GM12865 (cell line): ENCODE results near the gene SCN5A.
"Not testable (repeated sequence)": the region's sequence is repeated elsewhere in the genome, so short reads cannot be mapped to it uniquely, and the experiment has no call there.

Experiments used
- DNase-seq: peaks from one replicate; pipeline ENCODE4 v3.0.0; 2010; ENCODE audit warnings: low read depth
- H3K4me3 ChIP-seq: 2 replicates; pipeline ENCODE4 v1.5.1; 2011; ENCODE audit warnings: mild to moderate bottlenecking, low read depth, low read length, control low read depth
- TF ChIP-seq, protein P1 (sequence below): IDR thresholded peaks from 2 replicates; pipeline ENCODE4 v1.5.1; 2011; ENCODE audit warnings: low read length, control low read depth, low read depth, inconsistent platforms; ENCODE audit not compliant: insufficient read depth; ENCODE audit errors: missing control alignments

Gene SCN5A

GRCh38 chr3:38573111-38573510 lies 76.4 kb downstream of the SCN5A start:
- TF ChIP-seq, protein P1, sequence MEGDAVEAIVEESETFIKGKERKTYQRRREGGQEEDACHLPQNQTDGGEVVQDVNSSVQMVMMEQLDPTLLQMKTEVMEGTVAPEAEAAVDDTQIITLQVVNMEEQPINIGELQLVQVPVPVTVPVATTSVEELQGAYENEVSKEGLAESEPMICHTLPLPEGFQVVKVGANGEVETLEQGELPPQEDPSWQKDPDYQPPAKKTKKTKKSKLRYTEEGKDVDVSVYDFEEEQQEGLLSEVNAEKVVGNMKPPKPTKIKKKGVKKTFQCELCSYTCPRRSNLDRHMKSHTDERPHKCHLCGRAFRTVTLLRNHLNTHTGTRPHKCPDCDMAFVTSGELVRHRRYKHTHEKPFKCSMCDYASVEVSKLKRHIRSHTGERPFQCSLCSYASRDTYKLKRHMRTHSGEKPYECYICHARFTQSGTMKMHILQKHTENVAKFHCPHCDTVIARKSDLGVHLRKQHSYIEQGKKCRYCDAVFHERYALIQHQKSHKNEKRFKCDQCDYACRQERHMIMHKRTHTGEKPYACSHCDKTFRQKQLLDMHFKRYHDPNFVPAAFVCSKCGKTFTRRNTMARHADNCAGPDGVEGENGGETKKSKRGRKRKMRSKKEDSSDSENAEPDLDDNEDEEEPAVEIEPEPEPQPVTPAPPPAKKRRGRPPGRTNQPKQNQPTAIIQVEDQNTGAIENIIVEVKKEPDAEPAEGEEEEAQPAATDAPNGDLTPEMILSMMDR: no peak
- H3K4me3 ChIP-seq: no peak overlapping the region

GRCh38 chr3:38567498-38567897 lies 82.0 kb downstream of the SCN5A start:
- TF ChIP-seq, protein P1: no peak
- no peak overlapping the region for H3K4me3 ChIP-seq
- no peak for DNase-seq

More at GRCh38 chr3:38573111-38573510, 76.4 kb downstream of the SCN5A start:
- DNase-seq: no peak

DNA sequence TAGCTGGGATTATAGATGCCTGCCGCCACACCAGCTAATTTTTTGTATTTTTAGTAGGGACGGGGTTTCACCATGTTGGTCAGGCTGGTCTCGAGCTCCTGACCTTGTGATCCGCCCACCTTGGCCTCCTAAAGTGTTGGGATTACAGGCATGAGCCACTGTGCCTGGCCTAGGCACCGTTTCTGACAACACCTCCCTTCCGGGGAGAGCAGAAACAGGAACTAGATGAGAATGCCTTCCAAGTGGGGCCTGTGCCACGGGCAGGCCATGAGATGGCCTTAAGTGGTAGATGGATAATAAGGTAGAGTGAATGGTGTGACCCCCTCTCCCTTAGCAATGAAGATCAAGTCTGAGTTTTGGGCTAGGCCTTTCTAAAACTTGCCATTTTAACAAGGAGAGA lies 82.7 kb downstream of the SCN5A start:
- not testable (repeated sequence) for DNase-seq, H3K4me3 ChIP-seq

DNA sequence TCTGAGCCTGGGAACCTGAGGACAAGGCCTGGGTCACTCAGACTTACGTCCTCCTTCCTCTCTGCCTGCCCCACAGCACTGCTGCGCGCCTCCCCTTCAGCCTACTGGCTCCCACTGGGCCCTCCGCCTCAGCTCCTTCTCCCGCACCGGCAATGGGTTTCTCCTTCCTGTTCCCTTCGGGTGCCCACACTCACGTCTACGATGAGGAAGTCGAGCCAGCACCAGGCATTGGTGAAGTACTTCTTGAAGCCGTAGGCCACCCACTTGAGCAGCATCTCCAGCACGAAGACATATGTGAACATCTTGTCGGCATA lies 83.3 kb downstream of the SCN5A start:
- TF ChIP-seq, protein P1: no peak
- H3K4me3 ChIP-seq: no peak overlapping the region
- DNase-seq: no peak

DNA sequence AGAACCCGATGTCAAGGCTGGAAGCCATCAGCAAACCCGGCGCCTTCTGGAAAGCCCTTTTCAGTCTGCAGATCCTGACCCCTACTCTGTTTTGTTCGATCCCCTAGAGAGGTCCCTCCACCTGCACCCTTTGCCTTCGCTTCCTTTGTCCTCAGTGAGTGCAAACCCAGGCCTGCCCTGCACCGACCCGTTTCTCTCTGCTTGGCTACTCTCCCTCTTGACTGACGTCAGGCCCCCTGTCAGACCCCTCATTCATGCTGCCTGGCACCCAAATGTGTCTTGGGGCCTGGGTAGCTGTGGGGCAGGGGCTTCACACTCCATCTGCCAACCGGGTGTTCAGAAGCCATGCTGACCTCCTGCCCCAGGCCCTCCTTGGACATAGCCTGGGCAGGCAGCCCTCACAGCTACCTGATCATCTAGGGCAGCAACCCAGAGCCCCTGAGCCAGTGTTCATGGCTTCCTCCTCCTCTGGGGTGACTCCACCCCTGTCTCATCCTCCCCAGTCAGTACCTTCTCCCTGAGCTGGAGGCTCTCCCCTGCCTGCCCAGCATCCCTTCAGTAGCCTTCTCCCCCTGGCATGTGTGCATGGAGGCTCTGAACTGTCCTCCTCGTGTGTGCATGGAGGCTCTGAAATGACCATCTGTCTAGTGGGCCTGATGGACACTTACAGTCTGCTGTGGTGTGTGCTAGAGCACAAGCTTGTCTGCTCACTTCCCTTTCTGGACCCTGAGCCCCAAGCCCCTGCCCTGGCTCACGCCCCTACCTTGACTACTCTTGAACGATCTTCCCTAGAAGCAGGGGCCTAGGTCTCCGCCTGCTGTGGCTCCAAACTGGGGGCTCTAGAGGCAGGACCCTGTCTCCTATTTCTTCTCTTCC lies 83.9 kb downstream of the SCN5A start:
- no peak for DNase-seq
- no peak overlapping the region for H3K4me3 ChIP-seq
- TF ChIP-seq, protein P1: no peak

DNA sequence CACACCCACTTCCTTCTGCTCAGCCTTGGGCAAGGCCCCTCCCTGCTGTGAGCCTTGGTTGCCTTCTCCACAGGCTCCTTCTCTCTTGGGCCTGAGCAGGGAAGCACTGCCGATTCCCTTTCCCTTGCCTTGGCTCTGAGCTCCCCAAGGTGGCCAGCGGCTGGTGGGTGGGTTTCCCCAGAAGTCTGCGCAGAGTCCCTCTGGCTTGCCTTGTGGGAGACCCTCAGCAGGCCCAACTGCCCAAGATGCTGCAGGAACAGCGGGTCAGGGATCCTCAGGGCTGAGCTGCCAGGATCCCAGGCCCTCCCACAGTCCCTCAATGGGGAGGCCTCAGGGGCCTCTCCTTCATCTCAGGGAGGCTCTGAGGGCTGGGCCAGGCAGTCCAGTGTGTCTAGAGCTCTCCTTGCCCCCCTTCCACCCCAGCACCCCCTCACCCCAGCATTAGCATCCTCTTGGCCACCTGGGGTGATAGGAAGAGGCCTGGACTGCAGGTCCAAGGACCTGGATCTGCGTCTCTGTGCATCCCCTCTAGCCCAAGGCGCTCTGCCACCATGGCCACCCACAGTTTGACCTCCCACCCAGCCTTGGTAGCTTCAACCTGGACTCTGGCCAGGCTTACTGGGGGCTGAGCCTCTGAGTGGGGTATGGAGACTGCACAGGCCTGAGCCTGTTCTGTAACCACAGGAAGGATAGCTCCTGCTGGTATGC lies 84.7 kb downstream of the SCN5A start:
- DNase-seq: no peak
- TF ChIP-seq, protein P1: no peak
- no peak overlapping the region for H3K4me3 ChIP-seq

GRCh38 chr3:38563886-38564270 lies 85.6 kb downstream of the SCN5A start:
- H3K4me3 ChIP-seq: no peak overlapping the region
- no peak for DNase-seq
- TF ChIP-seq, protein P1: no peak
